Endothelial cell of umbilical vein (primary cell): ENCODE results near the gene RP9. TPM values are rescaled to one million over a fixed set of nuclear protein-coding genes. Genes with fewer than 3 reads are reported as not detected.

Experiments
- Bru-seq: library from RNA; stranded (reverse); fragments of 400-500 nt; gene quantifications from one replicate; lab custom pipeline; 2021; lab: Mats Ljungman, UMichigan
- BruChase-seq, 2 experiments: library from RNA; stranded (reverse); fragments of 400-500 nt; gene quantifications; one replicate each; lab custom pipeline; 2021; lab: Mats Ljungman, UMichigan
- BruUV-seq: library from RNA; stranded (reverse); fragments of 400-500 nt; replicated peaks from 2 replicates; lab custom pipeline; 2021; lab: Mats Ljungman, UMichigan
- CTCF ChIA-PET: fragments of 300-600, 350-600 bp; sonication (Branson Sonifier 250); formaldehyde crosslinking; loops from one replicate; lab custom pipeline; 2021; ENCODE audit warnings: antibody characterized with exemption, inconsistent platforms; lab: Charles Lee
- POLR2A ChIA-PET: fragments of 300-600, 350-600 bp; sonication (Branson Sonifier 250); formaldehyde crosslinking; loops from one replicate; lab custom pipeline; 2021; ENCODE audit warnings: antibody characterized with exemption, inconsistent platforms; lab: Charles Lee
- DNase-seq: peaks from one replicate; pipeline ENCODE4 v3.0.0-alpha.2; 2011; ENCODE audit warnings: low read depth, low spot score
- FAIRE-seq: peaks from 2 replicates; lab custom pipeline; 2011; peaks lifted over from hg19 to GRCh38; lab: Jason Lieb, UNC
- H2AFZ ChIP-seq: 2 replicates; pipeline ENCODE4 v1.6.0; 2012; ENCODE audit warnings: low read depth, low read length, control low read depth, inconsistent platforms
- H3K27ac ChIP-seq: 2 replicates; pipeline ENCODE4 v1.5.1; 2011; ENCODE audit warnings: low read depth, mild to moderate bottlenecking, control low read depth, low read length, moderate library complexity; ENCODE audit not compliant: insufficient read depth
- H3K27me3 ChIP-seq, 2 experiments: 2 replicates each; pipeline versions ENCODE4 v1.6.0 to v1.6.1; 2011; ENCODE audit warnings: low read length in 2 of 2, mixed read lengths in 1 of 2; ENCODE audit not compliant: control insufficient read depth in 2 of 2, insufficient read depth in 2 of 2
- H3K36me3 ChIP-seq, 2 experiments: 2 replicates in 1 of 2; 3 replicates in 1 of 2; pipeline ENCODE4 v1.5.1; 2011; ENCODE audit warnings: low read length in 2 of 2, mild to moderate bottlenecking in 1 of 2, moderate library complexity in 1 of 2; ENCODE audit not compliant: control insufficient read depth in 2 of 2, insufficient read depth in 2 of 2; ENCODE audit errors: extremely low read depth in 1 of 2
- H3K4me1 ChIP-seq: 3 replicates; pipeline ENCODE4 v1.5.1; 2011; ENCODE audit warnings: mild to moderate bottlenecking, low read length; ENCODE audit not compliant: control insufficient read depth, insufficient read depth; ENCODE audit errors: extremely low read depth
- H3K4me2 ChIP-seq: 2 replicates; pipeline ENCODE4 v1.6.1; 2011; ENCODE audit warnings: low read length, control low read depth, mixed read lengths; ENCODE audit not compliant: insufficient read depth
- H3K4me3 ChIP-seq, 3 experiments: fragments of 200-600 bp in 1 of 3; sonication (generic), shearing (Covaris generic) in 1 of 3; replicated peaks in 1 of 3; 2 replicates each; pipeline ENCODE4 v1.5.1; 2011 to 2016; ENCODE audit warnings: control low read depth in 3 of 3, low read length in 3 of 3, mild to moderate bottlenecking in 2 of 3, inconsistent platforms in 1 of 3, low read depth in 1 of 3, moderate library complexity in 1 of 3; ENCODE audit not compliant: insufficient read depth in 1 of 3
- H3K79me2 ChIP-seq: 2 replicates; pipeline ENCODE4 v1.6.0; 2012; ENCODE audit warnings: low read length, inconsistent platforms; ENCODE audit not compliant: control insufficient read depth, insufficient read depth
- H3K9ac ChIP-seq: replicated peaks from 2 replicates; pipeline ENCODE3; 2011; ENCODE audit warnings: low read length, control low read depth; ENCODE audit not compliant: insufficient read depth; ENCODE audit errors: extremely low read depth
- H3K9me1 ChIP-seq: replicated peaks from 3 replicates; pipeline ENCODE4 v1.6.0; 2011; ENCODE audit warnings: mild to moderate bottlenecking, low read length; ENCODE audit not compliant: control insufficient read depth, insufficient read depth; ENCODE audit errors: extremely low read depth
- H3K9me3 ChIP-seq: replicated peaks from 2 replicates; pipeline ENCODE4 v1.5.1; 2012; ENCODE audit warnings: low read length, inconsistent platforms; ENCODE audit not compliant: control insufficient read depth, insufficient read depth
- H4K20me1 ChIP-seq: replicated peaks from 2 replicates; pipeline ENCODE3; 2011; ENCODE audit warnings: mild to moderate bottlenecking, low read length; ENCODE audit not compliant: control insufficient read depth, insufficient read depth; ENCODE audit errors: extremely low read depth
- CTCF ChIP-seq, 2 donors: IDR thresholded peaks; 1 replicate in 1 of 2; 2 replicates in 1 of 2; pipeline ENCODE4 v1.5.1; 2011; ENCODE audit warnings: low read length in 2 of 2, mild to moderate bottlenecking in 2 of 2, moderate library complexity in 2 of 2, control low read depth in 1 of 2, inconsistent platforms in 1 of 2, low read depth in 1 of 2; ENCODE audit not compliant: insufficient read depth in 1 of 2; ENCODE audit errors: extremely low read depth in 1 of 2
- EZH2 ChIP-seq: IDR thresholded peaks from 2 replicates; pipeline ENCODE4 v1.6.1; 2012; ENCODE audit warnings: borderline replicate concordance, low read depth, mild to moderate bottlenecking, moderate library complexity, low read length, inconsistent platforms; ENCODE audit not compliant: severe bottlenecking
- FOS ChIP-seq: IDR thresholded peaks from 2 replicates; pipeline ENCODE4 v1.6.1; 2011; ENCODE audit warnings: mild to moderate bottlenecking, low read length, moderate library complexity, borderline replicate concordance; ENCODE audit not compliant: insufficient read depth
- GATA2 ChIP-seq: IDR thresholded peaks from 2 replicates; pipeline ENCODE4 v1.7.0; 2011; ENCODE audit warnings: low read depth, mild to moderate bottlenecking, moderate library complexity, mixed read lengths, low read length; ENCODE audit not compliant: insufficient read length, insufficient read depth
- JUN ChIP-seq: IDR thresholded peaks from 2 replicates; pipeline ENCODE4 v1.6.1; 2011; ENCODE audit warnings: borderline replicate concordance, low read depth; ENCODE audit not compliant: insufficient read length, insufficient read depth
- MAX ChIP-seq: IDR thresholded peaks from 2 replicates; pipeline ENCODE4 v1.6.1; 2011; ENCODE audit not compliant: insufficient read depth, insufficient read length
- MYC ChIP-seq: IDR thresholded peaks from one replicate; pipeline ENCODE4 v1.6.1; 2011; ENCODE audit warnings: mild to moderate bottlenecking, low read depth, low read length
- POLR2A ChIP-seq: IDR thresholded peaks from 2 replicates; pipeline ENCODE4 v1.6.1; 2012; ENCODE audit warnings: low read depth, mild to moderate bottlenecking, control low read depth, low read length
- POLR2AphosphoS5 ChIP-seq: IDR thresholded peaks from 2 replicates; pipeline ENCODE4 v1.6.1; 2012; ENCODE audit warnings: low read depth, mild to moderate bottlenecking, control low read depth, low read length, moderate library complexity; ENCODE audit not compliant: insufficient read depth
- dilution Hi-C: fragments of 300-500 bp; cut with MboI; formaldehyde crosslinking; loops from one replicate; pipeline ENCODE4 v1.15.0; 2019; ENCODE audit warnings: low sequenced_read_pairs; ENCODE audit not compliant: extremely low pct_ligation_motif_present
- intact Hi-C: fragments of 100-400 bp; cut with micrococcal nuclease; formaldehyde crosslinking; loops from one replicate; pipeline ENCODE4 v1.10.0; 2022
- long read RNA-seq: library from polyadenylated mRNA; stranded (forward); transcript quantifications from one replicate; pipeline ENCODE4 v2.0.0, GENCODE V29; 2021
- polyA minus RNA-seq, 3 experiments: library from RNA; depleted of rRNA, polyadenylated mRNA; stranded (reverse); fragments of >200 nt; gene quantifications; 1 replicate in 1 of 3; 2 replicates in 2 of 3; pipeline ENCODE4 v1.2.3, GENCODE V29; 2011
- polyA plus RNA-seq, 4 experiments: library from polyadenylated mRNA; depleted of rRNA in 3 of 4; stranded (reverse) in 3 of 4; unstranded in 1 of 4; fragments of >200 nt; gene quantifications; 2 replicates each; pipeline versions ENCODE4 v1.2.1 to v1.2.3, GENCODE V29; 2011 to 2012; ENCODE audit warnings: missing spikeins in 1 of 4
- total RNA-seq: library from RNA; stranded (reverse); gene quantifications from 2 replicates; pipeline ENCODE4 v1.2.3, GENCODE V29; 2021

The RP9 gene
- 18.5 and 20.9 TPM in 2 replicates for total RNA-seq
- 15.1 and 16.0 TPM in 2 replicates for polyA plus RNA-seq
- polyA plus RNA-seq (2011; cell fraction: cytosol; rRNA removed), result 19.3 and 21.7 TPM in 2 replicates
- polyA plus RNA-seq (2011; cell fraction: nucleus; rRNA removed), result 22.8 and 31.2 TPM in 2 replicates
- 19.2 and 22.2 TPM in 2 replicates for polyA plus RNA-seq (2012)
- polyA minus RNA-seq, result 12.9 and 17.1 TPM in 2 replicates
- polyA minus RNA-seq (2011; cell fraction: cytosol; rRNA and poly(A)+ RNA removed), result 16.8 TPM
- 15.9 and 20.0 TPM in 2 replicates for polyA minus RNA-seq (2011; cell fraction: nucleus; rRNA and poly(A)+ RNA removed)
- percentile 88 among the genes with signal in this experiment for Bru-seq, nascent RNA
- percentile 65 among the genes with signal in this experiment for BruChase-seq, experiment 1, labeled RNA remaining after a 6-hour chase
- BruChase-seq, experiment 2, labeled RNA remaining after a 2-hour chase, result percentile 80 among the genes with signal in this experiment
- long read RNA-seq, transcript RP9-201 (6 exons, 1,121 nt), result major isoform, 58 of 61 reads
- long read RNA-seq, partial matches to known transcripts, result 1 of 61 reads
- long read RNA-seq, other reads (novel, unspliced or antisense), result 1 of 61 reads

- peak within 1 kb of the TSS; percentile 94 for H3K9ac ChIP-seq
- peak within 1 kb of the TSS; percentile 96 for H3K4me2 ChIP-seq
- H3K4me3 ChIP-seq, result peak within 1 kb of the TSS; percentile 56 to 93 (median 75)
- H3K9me1 ChIP-seq, result no peaks in the 10 kb centered on the region
- dilution Hi-C loops (no loop called here), intact Hi-C loops (loop anchor here (1.0 to 5.0 kb wide), 8 partner anchors 20 to 614 kb away; partner anchors contain the start of genes AVL9, BBS9, FKBP9 and NT5C3A)
- FAIRE-seq, result peak; percentile 74
- peak within 1 kb of the TSS; percentile 94 for H2AFZ ChIP-seq
- H3K79me2 ChIP-seq, result peaks cover 49% of the 10 kb centered on the region
- peaks cover 21% of the 10 kb centered on the region for H3K4me1 ChIP-seq
- POLR2A ChIA-PET, result interaction anchor here (1.4 kb wide), 1 partner anchor 47 kb away, joined by 4 read pairs; the partner anchor contains the start of gene NT5C3A
- peak; percentile 70 for DNase-seq
- peaks cover 4 to 18% of the 10 kb centered on the region in 2 experiments for H3K27me3 ChIP-seq
- CTCF ChIA-PET, result interaction anchor here (0.7 to 4.4 kb wide), 20 partner anchors 15 to 824 kb away, joined by 3 to 45 read pairs (median 5); partner anchors contain the start of genes BBS9, FKBP9, LSM5 and NT5C3A
- peak within 1 kb of the TSS; percentile 40 for H3K27ac ChIP-seq
- TF ChIP-seq GATA2 (no peak), FOS (no peak), CTCF (IDR thresholded peaks at IDR 0.05; ENCODE audit: extremely low read depth in 1 of 2, insufficient read depth in 1 of 2, low read depth in 1 of 2, low read length in 2 of 2) (peak; percentile 41 to 58), POLR2AphosphoS5 (peak; percentile 85), JUN (no peak), POLR2A (peak; percentile 46), EZH2 (no peak), MAX (no peak), MYC (no peak)
- H3K9me3 ChIP-seq, result no peaks in the 10 kb centered on the region
- no peaks in the 10 kb centered on the region for H4K20me1 ChIP-seq
- H3K36me3 ChIP-seq, result peaks cover 0 to 3% of the 10 kb centered on the region in 2 experiments
- BruUV-seq, result no TSS peak
Observed at GRCh38 chr7:33109005-33109757, at the start of gene RP9. Gene RP9 (minus strand): TSS chr7:33109404. CDS start chr7:33109372, 32 bp downstream.
